ENCODE measurements around the gene LYRM9. TPM values are rescaled to one million over a fixed set of nuclear protein-coding genes. Genes with fewer than 3 reads are reported as not detected.
"Not testable (repeated sequence)": the region's sequence is repeated elsewhere in the genome, so short reads cannot be mapped to it uniquely, and the experiment has no call there.

The LYRM9 gene
- total RNA-seq, 2 donors from 2014 or later: 2.7 to 2.9 TPM

GRCh38 chr17:27834571-27834970, 58.6 kb downstream of the LYRM9 start:
- Histone ChIP-seq H3K36me3 (no peaks in the 10 kb centered on the region), H3K27me3 (no peaks in the 10 kb centered on the region), H3K27ac (no peak overlapping the region), H3K9me3 (no peaks in the 10 kb centered on the region), H3K4me1 (no peaks in the 10 kb centered on the region), H3K4me3 (no peak overlapping the region), H3K9ac (ENCODE audit: low read depth in 2 of 2, low read length in 2 of 2) (no peak overlapping the region)
- DNase-seq: no peak
- intact Hi-C loops (cut with DNase I): no loop called here
- no peak for TF ChIP-seq CTCF (IDR thresholded peaks at IDR 0.05)

GRCh38 chr17:27832831-27833230, 60.3 kb downstream of the LYRM9 start:
- no peak overlapping the region for H3K9ac ChIP-seq (ENCODE audit: low read depth in 2 of 2, low read length in 2 of 2)
- H3K27ac ChIP-seq: no peak overlapping the region
- H3K27me3 ChIP-seq: no peaks in the 10 kb centered on the region
- no peaks in the 10 kb centered on the region for H3K4me1 ChIP-seq
- intact Hi-C loops (cut with DNase I): no loop called here
- no peak overlapping the region for H3K4me3 ChIP-seq
- H3K36me3 ChIP-seq: no peaks in the 10 kb centered on the region
- no peak for TF ChIP-seq CTCF (IDR thresholded peaks at IDR 0.05)
- DNase-seq: no peak
- H3K9me3 ChIP-seq: no peaks in the 10 kb centered on the region

DNA sequence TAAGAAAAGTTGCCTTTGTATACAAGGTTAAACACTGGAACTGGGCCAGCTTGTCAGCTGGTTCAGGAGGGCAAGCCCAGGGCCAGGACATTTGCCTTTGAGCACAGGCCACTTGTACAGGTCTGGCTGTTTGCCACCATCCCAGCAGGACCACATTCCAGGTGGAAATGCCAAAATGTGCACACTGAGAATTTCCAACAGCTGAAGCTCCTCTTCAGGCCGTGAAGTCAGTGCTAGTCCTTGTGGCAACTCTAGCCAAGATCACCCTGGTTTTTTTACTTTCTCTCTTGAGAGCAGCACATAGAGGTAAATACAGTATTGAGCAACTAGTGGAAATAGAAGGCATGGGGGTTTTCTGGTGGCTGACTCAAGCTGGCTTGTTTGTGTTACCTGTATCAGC, 63.3 kb downstream of the LYRM9 start:
- intact Hi-C loops (cut with DNase I); H3K9me3 ChIP-seq; H3K9ac ChIP-seq (ENCODE audit: low read depth in 2 of 2, low read length in 2 of 2); H3K4me1 ChIP-seq; H3K4me3 ChIP-seq; H3K36me3 ChIP-seq; H3K27ac ChIP-seq; DNase-seq; H3K27me3 ChIP-seq: not testable (repeated sequence)

DNA sequence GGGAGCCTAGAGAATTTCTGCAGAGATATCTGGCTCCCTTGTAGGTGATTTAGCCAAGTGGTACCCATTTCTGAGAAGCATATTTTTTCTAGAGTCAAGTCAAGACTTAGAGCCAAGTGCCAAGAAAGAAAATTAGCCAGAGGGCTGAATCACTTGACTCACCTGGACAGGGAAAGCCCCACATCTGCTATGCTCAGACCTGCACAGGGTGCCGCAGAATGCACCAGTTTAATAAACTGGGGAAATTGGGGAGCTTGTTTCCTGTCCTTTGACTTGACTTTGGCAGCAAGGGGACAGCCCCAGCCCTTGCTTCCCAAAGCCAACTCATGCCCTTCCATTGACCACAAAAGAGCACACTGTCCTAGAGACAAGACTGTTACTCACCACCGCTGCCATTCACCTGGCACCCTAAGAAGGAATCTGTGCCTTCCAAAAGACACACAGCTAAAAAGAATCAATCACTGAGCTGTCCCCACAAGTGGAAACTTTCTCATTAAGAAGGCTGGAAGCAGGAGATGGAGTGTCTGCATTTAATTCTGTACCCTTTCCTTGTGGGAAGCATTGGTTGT, 63.9 kb downstream of the LYRM9 start:
- DNase-seq; H3K9ac ChIP-seq (ENCODE audit: low read depth in 2 of 2, low read length in 2 of 2); intact Hi-C loops (cut with DNase I); H3K4me1 ChIP-seq; H3K27ac ChIP-seq; H3K36me3 ChIP-seq; H3K4me3 ChIP-seq; H3K27me3 ChIP-seq; H3K9me3 ChIP-seq: not testable (repeated sequence)

Other genes with a start within 250 kb of the LYRM9 start
- gene NOS2, start 92.8 kb downstream of the LYRM9 start, total RNA-seq: 10 to 100 TPM; 29.7 to 34.5 TPM
- 10 to 100 TPM; 17.2 to 20.9 TPM for gene NLK, start 149.3 kb upstream of the LYRM9 start, total RNA-seq

All from colonic mucosa (tissue), 4 donors.